ENCODE data around the gene SDCCAG8. TPM values are rescaled to one million over a fixed set of nuclear protein-coding genes. Genes with fewer than 3 reads are reported as not detected.

SDCCAG8 gene
- total and polyA plus RNA-seq, 4 donors, result 8.5 to 25.8 (median 17.5) TPM

GRCh38 chr1:243320224-243320623 lies 64.4 kb downstream of the SDCCAG8 start (continued):
- TF ChIP-seq, protein P1, sequence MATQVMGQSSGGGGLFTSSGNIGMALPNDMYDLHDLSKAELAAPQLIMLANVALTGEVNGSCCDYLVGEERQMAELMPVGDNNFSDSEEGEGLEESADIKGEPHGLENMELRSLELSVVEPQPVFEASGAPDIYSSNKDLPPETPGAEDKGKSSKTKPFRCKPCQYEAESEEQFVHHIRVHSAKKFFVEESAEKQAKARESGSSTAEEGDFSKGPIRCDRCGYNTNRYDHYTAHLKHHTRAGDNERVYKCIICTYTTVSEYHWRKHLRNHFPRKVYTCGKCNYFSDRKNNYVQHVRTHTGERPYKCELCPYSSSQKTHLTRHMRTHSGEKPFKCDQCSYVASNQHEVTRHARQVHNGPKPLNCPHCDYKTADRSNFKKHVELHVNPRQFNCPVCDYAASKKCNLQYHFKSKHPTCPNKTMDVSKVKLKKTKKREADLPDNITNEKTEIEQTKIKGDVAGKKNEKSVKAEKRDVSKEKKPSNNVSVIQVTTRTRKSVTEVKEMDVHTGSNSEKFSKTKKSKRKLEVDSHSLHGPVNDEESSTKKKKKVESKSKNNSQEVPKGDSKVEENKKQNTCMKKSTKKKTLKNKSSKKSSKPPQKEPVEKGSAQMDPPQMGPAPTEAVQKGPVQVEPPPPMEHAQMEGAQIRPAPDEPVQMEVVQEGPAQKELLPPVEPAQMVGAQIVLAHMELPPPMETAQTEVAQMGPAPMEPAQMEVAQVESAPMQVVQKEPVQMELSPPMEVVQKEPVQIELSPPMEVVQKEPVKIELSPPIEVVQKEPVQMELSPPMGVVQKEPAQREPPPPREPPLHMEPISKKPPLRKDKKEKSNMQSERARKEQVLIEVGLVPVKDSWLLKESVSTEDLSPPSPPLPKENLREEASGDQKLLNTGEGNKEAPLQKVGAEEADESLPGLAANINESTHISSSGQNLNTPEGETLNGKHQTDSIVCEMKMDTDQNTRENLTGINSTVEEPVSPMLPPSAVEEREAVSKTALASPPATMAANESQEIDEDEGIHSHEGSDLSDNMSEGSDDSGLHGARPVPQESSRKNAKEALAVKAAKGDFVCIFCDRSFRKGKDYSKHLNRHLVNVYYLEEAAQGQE (IDR thresholded peaks at IDR 0.05), result no peak
- TF ChIP-seq SP1 (IDR thresholded peaks at IDR 0.05), result no peak
- TF ChIP-seq HNF4A (conservative IDR thresholded peaks at IDR 0.05), result no peak
- TF ChIP-seq FOXA2 (IDR thresholded peaks at IDR 0.05), result no peak
- no peak for TF ChIP-seq TAF1 (conservative IDR thresholded peaks at IDR 0.05)

DNA sequence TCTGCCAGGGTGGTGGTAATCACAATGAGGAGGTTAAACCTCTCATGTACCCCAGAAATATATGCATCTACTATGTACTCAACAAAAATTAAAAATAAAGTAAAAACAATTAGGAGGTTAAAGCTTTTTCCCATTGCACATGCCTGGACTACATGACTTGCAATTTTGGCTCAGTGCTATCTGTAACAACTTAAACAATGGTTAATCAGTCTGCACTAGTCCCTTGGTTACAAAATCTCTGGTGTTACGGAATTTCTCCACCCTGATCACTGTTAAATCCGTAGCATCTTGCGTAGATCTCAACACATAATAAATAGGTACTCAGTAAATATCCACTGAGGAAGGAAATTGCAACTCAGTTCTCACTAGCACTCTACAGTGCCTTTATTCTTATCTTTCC lies 66.5 kb downstream of the SDCCAG8 start:
- Histone ChIP-seq H3K4me1 (ENCODE audit: control insufficient read depth in 4 of 4, insufficient read depth in 4 of 4, low read length in 3 of 4) (no peaks in the 10 kb centered on the region), H3K27me3 (ENCODE audit: control insufficient read depth in 4 of 4, insufficient read depth in 4 of 4, low read length in 3 of 4) (no peaks in the 10 kb centered on the region), H3K27ac (ENCODE audit: low read depth in 1 of 2, low read length in 2 of 2) (no peak overlapping the region), H3K4me3 (ENCODE audit: low read depth in 1 of 3, low read length in 3 of 3) (no peak overlapping the region), H3K9ac (ENCODE audit: low read depth in 1 of 2, low read length in 2 of 2) (no peak overlapping the region), H3K9me3 (ENCODE audit: control insufficient read depth in 4 of 4, low read length in 3 of 4) (no peaks in the 10 kb centered on the region), H3K36me3 (ENCODE audit: control insufficient read depth in 4 of 4, insufficient read depth in 3 of 4, low read depth in 1 of 4, low read length in 3 of 4) (peaks cover 0 to 9% (median 5%) of the 10 kb centered on the region in 4 donors)
- 85% methylated on average over 3 of the region's 3 CpGs for WGBS
- DNase-seq (ENCODE audit: low spot score), result no peak
- TF ChIP-seq RXRA (IDR thresholded peaks at IDR 0.05) (no peak), HNF4A (conservative IDR thresholded peaks at IDR 0.05) (no peak), JUND (IDR thresholded peaks at IDR 0.05) (no peak)
- TF ChIP-seq, protein P2, sequence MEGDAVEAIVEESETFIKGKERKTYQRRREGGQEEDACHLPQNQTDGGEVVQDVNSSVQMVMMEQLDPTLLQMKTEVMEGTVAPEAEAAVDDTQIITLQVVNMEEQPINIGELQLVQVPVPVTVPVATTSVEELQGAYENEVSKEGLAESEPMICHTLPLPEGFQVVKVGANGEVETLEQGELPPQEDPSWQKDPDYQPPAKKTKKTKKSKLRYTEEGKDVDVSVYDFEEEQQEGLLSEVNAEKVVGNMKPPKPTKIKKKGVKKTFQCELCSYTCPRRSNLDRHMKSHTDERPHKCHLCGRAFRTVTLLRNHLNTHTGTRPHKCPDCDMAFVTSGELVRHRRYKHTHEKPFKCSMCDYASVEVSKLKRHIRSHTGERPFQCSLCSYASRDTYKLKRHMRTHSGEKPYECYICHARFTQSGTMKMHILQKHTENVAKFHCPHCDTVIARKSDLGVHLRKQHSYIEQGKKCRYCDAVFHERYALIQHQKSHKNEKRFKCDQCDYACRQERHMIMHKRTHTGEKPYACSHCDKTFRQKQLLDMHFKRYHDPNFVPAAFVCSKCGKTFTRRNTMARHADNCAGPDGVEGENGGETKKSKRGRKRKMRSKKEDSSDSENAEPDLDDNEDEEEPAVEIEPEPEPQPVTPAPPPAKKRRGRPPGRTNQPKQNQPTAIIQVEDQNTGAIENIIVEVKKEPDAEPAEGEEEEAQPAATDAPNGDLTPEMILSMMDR (IDR thresholded peaks at IDR 0.05; ENCODE audit: low read depth, low read length, missing input control), result no peak
- TF ChIP-seq, protein P1 (IDR thresholded peaks at IDR 0.05), result no peak

DNA sequence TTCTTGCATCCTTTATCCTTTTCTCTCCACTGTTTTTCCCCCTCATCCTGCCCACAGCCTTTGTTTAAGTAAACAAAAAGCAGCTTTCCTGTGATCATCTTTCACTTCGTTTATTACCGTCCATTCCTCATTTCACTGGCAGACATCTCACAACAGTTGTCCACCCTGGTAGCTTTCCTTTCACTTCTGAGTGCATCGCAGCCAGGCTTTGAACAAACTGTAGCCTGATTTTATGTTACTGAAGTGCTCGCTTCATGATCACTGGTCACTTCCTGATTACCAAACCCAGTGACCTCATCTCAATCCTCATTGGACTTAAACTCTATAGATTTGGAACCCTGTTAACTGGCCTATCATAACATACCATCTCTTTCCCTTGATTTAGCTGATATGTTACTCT lies 67.7 kb downstream of the SDCCAG8 start:
- Histone ChIP-seq H3K27me3 (ENCODE audit: control insufficient read depth in 4 of 4, insufficient read depth in 4 of 4, low read length in 3 of 4) (no peaks in the 10 kb centered on the region), H3K9ac (ENCODE audit: low read depth in 1 of 2, low read length in 2 of 2) (no peak overlapping the region), H3K4me3 (ENCODE audit: low read depth in 1 of 3, low read length in 3 of 3) (no peak overlapping the region), H3K9me3 (ENCODE audit: control insufficient read depth in 4 of 4, low read length in 3 of 4) (no peaks in the 10 kb centered on the region), H3K27ac (ENCODE audit: low read depth in 1 of 2, low read length in 2 of 2) (peak overlapping the region in 1 of 2 donors; percentile 0), H3K36me3 (ENCODE audit: control insufficient read depth in 4 of 4, insufficient read depth in 3 of 4, low read depth in 1 of 4, low read length in 3 of 4) (peaks cover 0 to 4% (median 2%) of the 10 kb centered on the region in 4 donors), H3K4me1 (ENCODE audit: control insufficient read depth in 4 of 4, insufficient read depth in 4 of 4, low read length in 3 of 4) (no peaks in the 10 kb centered on the region)
- TF ChIP-seq RXRA (IDR thresholded peaks at IDR 0.05) (no peak), YY1 (IDR thresholded peaks at IDR 0.05) (no peak), FOXA2 (IDR thresholded peaks at IDR 0.05) (no peak), EGR1 (IDR thresholded peaks at IDR 0.05; ENCODE audit: low read depth in 2 of 2) (no peak), ATF3 (IDR thresholded peaks at IDR 0.05) (no peak), HNF4G (IDR thresholded peaks at IDR 0.05) (no peak)
- TF ChIP-seq, protein P1 (IDR thresholded peaks at IDR 0.05), result no peak
- TF ChIP-seq, protein P2 (IDR thresholded peaks at IDR 0.05; ENCODE audit: low read depth, low read length, missing input control), result no peak
- TF ChIP-seq, protein P3, sequence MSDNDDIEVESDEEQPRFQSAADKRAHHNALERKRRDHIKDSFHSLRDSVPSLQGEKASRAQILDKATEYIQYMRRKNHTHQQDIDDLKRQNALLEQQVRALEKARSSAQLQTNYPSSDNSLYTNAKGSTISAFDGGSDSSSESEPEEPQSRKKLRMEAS (IDR thresholded peaks at IDR 0.05), result no peak
- 78% methylated on average over 4 of the region's 4 CpGs for WGBS
- DNase-seq (ENCODE audit: low spot score), result no peak
